Activated T-helper 2 cell treated with anti-CD3 and anti-CD28 coated beads, Interferon-gamma antibody, Interleukin-2, Interleukin-4, amounts not matched to agents 10 μg/mL and 5 μg/mL and 100 μg/mL, durations not matched to agents 14 hours and 24 hours and 36 hours (primary cell): ENCODE measurements around the gene PHACTR2. TPM values are rescaled to one million over a fixed set of nuclear protein-coding genes. Genes with fewer than 3 reads are reported as not detected.
A peak's percentile ranks its signal among the peaks of the same experiment; 100 is the strongest.
"Not testable (repeated sequence)": the region's sequence is repeated elsewhere in the genome, so short reads cannot be mapped to it uniquely, and the experiment has no call there.

Source experiments
- DNase-seq: peaks from one replicate; pipeline ENCODE4 v3.0.0; 2021; ENCODE audit warnings: low spot score
- H3K27ac Mint-ChIP-seq: one replicate; pipeline ENCODE4 v1.8.0; 2021; ENCODE audit warnings: mixed read lengths
- H3K27me3 Mint-ChIP-seq: one replicate; pipeline ENCODE4 v1.8.0; 2021; ENCODE audit warnings: low read depth, mixed read lengths
- H3K36me3 Mint-ChIP-seq: one replicate; pipeline ENCODE4 v1.8.0; 2021; ENCODE audit warnings: low read depth, mixed read lengths
- H3K4me1 Mint-ChIP-seq: one replicate; pipeline ENCODE4 v1.8.0; 2021; ENCODE audit warnings: low read depth, mixed read lengths
- H3K4me3 Mint-ChIP-seq: one replicate; pipeline ENCODE4 v1.8.0; 2021; ENCODE audit warnings: low read depth, mild to moderate bottlenecking, moderate library complexity, mixed read lengths
- H3K9me3 Mint-ChIP-seq: one replicate; pipeline ENCODE4 v1.8.0; 2021; ENCODE audit warnings: mixed read lengths
- intact Hi-C: fragments of 100-400 bp; cut with micrococcal nuclease; formaldehyde crosslinking; loops from one replicate; pipeline ENCODE4 v1.15.1; 2023
- total RNA-seq: library from RNA; stranded (reverse); gene quantifications from 2 replicates; pipeline ENCODE4 v1.2.3, GENCODE V29; 2022

PHACTR2 gene
- 41.0 and 45.4 TPM in 2 replicates for total RNA-seq

GRCh38 chr6:143677891-143678791 lies at the start of gene PHACTR2:
TSS of gene PHACTR2 (plus strand) at chr6:143677965. CDS start at chr6:143678164, 199 bp downstream.
- Mint-ChIP-seq H3K36me3 (peaks cover 15% of the 10 kb centered on the region), H3K27ac (no peak within 1 kb of the TSS), H3K4me3 (peak within 1 kb of the TSS; percentile 73), H3K9me3 (peaks cover 10% of the 10 kb centered on the region), H3K4me1 (peaks cover 10% of the 10 kb centered on the region), H3K27me3 (peaks cover 42% of the 10 kb centered on the region)
- peak; percentile 14 for DNase-seq
- intact Hi-C loops, result loop anchor here (5.0 kb wide), 1 partner anchor 164 kb away; the partner anchor contains the start of gene LTV1

- Mint-ChIP-seq H3K36me3 (no peaks in the 10 kb centered on the region), H3K4me1 (peaks cover 30% of the 10 kb centered on the region), H3K27me3 (no peaks in the 10 kb centered on the region), H3K9me3 (no peaks in the 10 kb centered on the region), H3K27ac (peak overlapping the region; percentile 28), H3K4me3 (peak overlapping the region; percentile 13)
- DNase-seq, result no peak
- intact Hi-C loops, result loop anchor here (1.0 kb wide), 2 partner anchors 13 to 177 kb away; no protein-coding TSS in a partner anchor
Measured at GRCh38 chr6:143629104-143630080, 48.4 kb upstream of the PHACTR2 start.

- H3K36me3 Mint-ChIP-seq, H3K27ac Mint-ChIP-seq, H3K4me3 Mint-ChIP-seq, H3K9me3 Mint-ChIP-seq, intact Hi-C loops, DNase-seq, H3K27me3 Mint-ChIP-seq: not testable (repeated sequence)
- H3K4me1 Mint-ChIP-seq, result peaks cover 28% of the 10 kb centered on the region
Measured at GRCh38 chr6:143631196-143631595, 46.6 kb upstream of the PHACTR2 start.

- H3K4me3 Mint-ChIP-seq, result no peak overlapping the region
- no peaks in the 10 kb centered on the region for H3K36me3 Mint-ChIP-seq
- no peaks in the 10 kb centered on the region for H3K9me3 Mint-ChIP-seq
- peaks cover 24% of the 10 kb centered on the region for H3K4me1 Mint-ChIP-seq
- H3K27me3 Mint-ChIP-seq, result no peaks in the 10 kb centered on the region
- intact Hi-C loops, result no loop called here
- DNase-seq, result no peak
- H3K27ac Mint-ChIP-seq, result no peak overlapping the region
Measured at GRCh38 chr6:143632894-143633293, 44.9 kb upstream of the PHACTR2 start.

GRCh38 chr6:143634486-143634885 lies 43.3 kb upstream of the PHACTR2 start:
- Mint-ChIP-seq H3K36me3 (no peaks in the 10 kb centered on the region), H3K27ac (no peak overlapping the region), H3K27me3 (no peaks in the 10 kb centered on the region), H3K4me3 (no peak overlapping the region), H3K4me1 (peaks cover 11% of the 10 kb centered on the region), H3K9me3 (no peaks in the 10 kb centered on the region)
- DNase-seq, result no peak
- intact Hi-C loops, result no loop called here

GRCh38 chr6:143637691-143638090 lies 40.1 kb upstream of the PHACTR2 start:
- Mint-ChIP-seq H3K9me3 (no peaks in the 10 kb centered on the region), H3K27me3 (no peaks in the 10 kb centered on the region), H3K4me1 (peaks cover 8% of the 10 kb centered on the region), H3K36me3 (no peaks in the 10 kb centered on the region), H3K27ac (no peak overlapping the region), H3K4me3 (no peak overlapping the region)
- DNase-seq, result no peak
- intact Hi-C loops, result no loop called here

- Mint-ChIP-seq H3K4me3 (no peak overlapping the region), H3K27ac (no peak overlapping the region), H3K27me3 (no peaks in the 10 kb centered on the region), H3K9me3 (peaks cover 4% of the 10 kb centered on the region), H3K4me1 (peaks cover 10% of the 10 kb centered on the region), H3K36me3 (peaks cover 2% of the 10 kb centered on the region)
- DNase-seq, result no peak
- intact Hi-C loops, result no loop called here
Measured at GRCh38 chr6:143642403-143642802, 35.4 kb upstream of the PHACTR2 start.

- no peaks in the 10 kb centered on the region for H3K27me3 Mint-ChIP-seq
- peaks cover 9% of the 10 kb centered on the region for H3K36me3 Mint-ChIP-seq
- DNase-seq, result no peak
- H3K27ac Mint-ChIP-seq, result peak overlapping the region; percentile 13
- intact Hi-C loops, result no loop called here
- H3K9me3 Mint-ChIP-seq, result peaks cover 18% of the 10 kb centered on the region
- H3K4me1 Mint-ChIP-seq, result peaks cover 20% of the 10 kb centered on the region
- H3K4me3 Mint-ChIP-seq, result no peak overlapping the region
Measured at GRCh38 chr6:143647191-143647590, 30.6 kb upstream of the PHACTR2 start.

GRCh38 chr6:143647732-143648131 lies 30.0 kb upstream of the PHACTR2 start:
- H3K4me1 Mint-ChIP-seq, result peaks cover 20% of the 10 kb centered on the region
- peaks cover 9% of the 10 kb centered on the region for H3K36me3 Mint-ChIP-seq
- DNase-seq, result no peak
- peaks cover 18% of the 10 kb centered on the region for H3K9me3 Mint-ChIP-seq
- H3K27me3 Mint-ChIP-seq, result no peaks in the 10 kb centered on the region
- H3K4me3 Mint-ChIP-seq, result no peak overlapping the region
- peak overlapping the region; percentile 13 for H3K27ac Mint-ChIP-seq
- intact Hi-C loops, result no loop called here

- H3K36me3 Mint-ChIP-seq, H3K27ac Mint-ChIP-seq, intact Hi-C loops, H3K4me3 Mint-ChIP-seq, H3K27me3 Mint-ChIP-seq, DNase-seq: not testable (repeated sequence)
- Mint-ChIP-seq H3K4me1 (peaks cover 20% of the 10 kb centered on the region), H3K9me3 (peaks cover 18% of the 10 kb centered on the region)
Measured at GRCh38 chr6:143649319-143649718, 28.4 kb upstream of the PHACTR2 start.

GRCh38 chr6:143651328-143651727 lies 26.4 kb upstream of the PHACTR2 start:
- intact Hi-C loops, H3K27me3 Mint-ChIP-seq, H3K4me3 Mint-ChIP-seq, H3K27ac Mint-ChIP-seq, DNase-seq: not testable (repeated sequence)
- Mint-ChIP-seq H3K9me3 (peaks cover 14% of the 10 kb centered on the region), H3K4me1 (peaks cover 20% of the 10 kb centered on the region), H3K36me3 (peaks cover 13% of the 10 kb centered on the region)

GRCh38 chr6:143652841-143653331 lies 24.9 kb upstream of the PHACTR2 start:
- Mint-ChIP-seq H3K27me3 (no peaks in the 10 kb centered on the region), H3K4me3 (no peak overlapping the region), H3K36me3 (peaks cover 9% of the 10 kb centered on the region), H3K9me3 (peaks cover 24% of the 10 kb centered on the region), H3K27ac (no peak overlapping the region), H3K4me1 (peaks cover 5% of the 10 kb centered on the region)
- no peak for DNase-seq
- intact Hi-C loops, result no loop called here
